ENCODE data around the gene JMJD7. TPM values are rescaled to one million over a fixed set of nuclear protein-coding genes. Genes with fewer than 3 reads are reported as not detected.

Gene JMJD7
- total RNA-seq, 2 donors from 2014 or later: 6.7 to 12.1 TPM

DNA sequence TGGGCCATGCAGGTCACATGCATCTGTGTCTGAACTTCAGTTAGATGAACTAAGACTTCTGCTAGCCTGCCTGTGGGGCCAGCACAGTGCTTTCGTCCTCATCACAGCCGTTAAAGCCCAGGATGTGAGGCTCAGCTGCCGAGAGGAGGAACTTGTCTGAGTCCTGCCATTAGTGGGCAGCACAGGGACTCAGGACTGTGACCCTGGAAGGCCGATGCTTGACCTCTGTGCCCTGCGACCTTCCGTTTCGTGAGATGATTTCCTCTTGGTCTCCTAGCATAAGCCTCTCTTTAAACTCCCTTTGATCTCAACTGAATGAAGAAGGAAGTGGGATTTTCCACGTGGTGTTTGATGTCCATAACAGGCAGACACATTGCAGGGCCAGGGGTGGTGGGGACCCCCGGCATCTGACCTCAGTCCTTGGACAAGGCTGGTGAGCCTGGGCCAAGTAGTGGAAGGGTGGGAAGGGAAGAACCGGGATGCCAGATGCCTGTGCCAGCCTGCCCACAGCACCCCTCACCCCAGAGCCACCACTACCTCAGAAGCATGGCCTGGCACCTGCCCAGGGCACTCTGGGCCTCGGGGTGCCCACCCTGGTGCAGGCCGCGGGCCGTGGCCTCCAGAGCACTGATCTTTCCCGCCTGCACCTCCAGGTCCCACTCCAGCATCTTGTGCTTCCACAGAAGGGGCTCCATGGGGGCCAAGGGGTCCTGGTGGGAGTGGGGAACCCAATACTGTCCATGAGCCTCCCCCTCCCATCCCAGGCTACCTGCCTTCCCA, 32.3 kb downstream of the JMJD7 start:
- Mint-ChIP-seq H3K27ac (no peak overlapping the region), H3K4me3 (no peak overlapping the region), H3K27me3 (no peaks in the 10 kb centered on the region), H3K4me1 (ENCODE audit: low read depth in 2 of 2) (peaks cover 0 to 3% of the 10 kb centered on the region in 2 donors), H3K9me3 (no peaks in the 10 kb centered on the region), H3K36me3 (no peaks in the 10 kb centered on the region)
- ATAC-seq (no peak), DNase-seq (ENCODE audit: low spot score) (no peak)

DNA sequence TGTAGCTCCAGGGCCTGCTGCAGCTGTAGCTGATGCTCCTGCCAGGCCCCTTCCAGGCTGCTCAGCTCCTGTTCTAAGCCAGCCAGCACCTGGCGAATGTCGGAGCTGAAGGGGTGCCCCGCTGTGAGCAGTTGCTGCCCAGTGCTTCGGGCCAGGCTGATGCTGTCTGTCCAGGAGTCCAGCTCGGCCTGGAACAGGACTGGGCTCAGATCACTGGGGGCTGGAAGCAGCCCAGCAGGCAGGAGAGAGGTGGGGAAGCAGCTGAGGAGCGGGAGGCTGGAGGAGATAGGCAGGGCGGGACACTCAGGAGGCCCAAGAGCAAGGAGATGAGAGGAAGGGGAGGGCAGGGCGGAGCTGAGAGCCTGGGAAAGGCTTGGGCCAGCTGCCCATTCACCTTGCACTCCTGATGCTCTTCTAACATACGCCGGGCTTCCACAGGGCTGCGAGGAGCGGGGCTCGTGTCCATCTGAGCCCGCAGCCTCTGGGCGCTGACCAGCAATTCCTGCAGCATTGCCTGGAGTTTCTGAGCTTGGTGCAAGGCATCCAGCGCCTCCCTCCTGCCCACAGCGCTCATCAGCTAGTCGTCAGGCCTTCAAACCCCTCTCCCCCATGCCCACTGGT, 34.0 kb downstream of the JMJD7 start:
- Mint-ChIP-seq H3K9me3 (no peaks in the 10 kb centered on the region), H3K27me3 (no peaks in the 10 kb centered on the region), H3K27ac (no peak overlapping the region), H3K36me3 (no peaks in the 10 kb centered on the region), H3K4me1 (ENCODE audit: low read depth in 2 of 2) (peaks cover 0 to 3% of the 10 kb centered on the region in 2 donors), H3K4me3 (no peak overlapping the region)
- DNase-seq (ENCODE audit: low spot score) (no peak), ATAC-seq (no peak)

DNA sequence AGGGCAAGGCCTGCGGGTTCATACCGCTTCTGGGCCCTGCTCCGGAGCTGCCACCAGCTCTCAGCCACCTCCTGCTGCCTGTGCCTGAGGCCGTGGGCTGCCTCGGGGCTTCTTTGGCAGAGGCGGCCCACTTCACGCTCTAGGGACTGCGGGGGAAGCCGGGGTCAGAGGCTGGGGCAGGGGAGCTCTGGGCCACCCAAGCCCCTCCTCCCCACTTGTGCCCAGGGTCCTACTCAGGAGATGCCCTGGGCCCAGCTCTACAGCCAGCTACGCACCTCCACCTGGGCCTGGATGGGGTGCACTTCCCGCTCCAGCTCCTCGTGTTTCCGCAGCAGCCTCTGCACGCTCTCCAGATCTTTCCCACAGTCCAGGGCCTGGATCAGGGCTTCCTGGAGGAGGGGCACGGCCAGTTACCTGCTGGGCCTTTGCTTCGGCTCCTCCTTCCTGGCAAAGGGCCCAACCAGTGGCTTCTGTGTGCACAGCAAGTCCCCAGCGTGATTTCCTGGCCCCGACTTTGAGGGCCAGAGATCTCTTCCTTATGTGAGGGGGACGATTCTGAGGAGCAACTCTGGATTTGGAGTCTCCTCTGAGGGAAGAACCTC, 34.7 kb downstream of the JMJD7 start:
- Mint-ChIP-seq H3K4me1 (ENCODE audit: low read depth in 2 of 2) (peaks cover 0 to 3% of the 10 kb centered on the region in 2 donors), H3K27me3 (no peaks in the 10 kb centered on the region), H3K4me3 (no peak overlapping the region), H3K36me3 (no peaks in the 10 kb centered on the region), H3K27ac (no peak overlapping the region), H3K9me3 (no peaks in the 10 kb centered on the region)
- no peak for DNase-seq (ENCODE audit: low spot score)
- ATAC-seq: no peak

DNA sequence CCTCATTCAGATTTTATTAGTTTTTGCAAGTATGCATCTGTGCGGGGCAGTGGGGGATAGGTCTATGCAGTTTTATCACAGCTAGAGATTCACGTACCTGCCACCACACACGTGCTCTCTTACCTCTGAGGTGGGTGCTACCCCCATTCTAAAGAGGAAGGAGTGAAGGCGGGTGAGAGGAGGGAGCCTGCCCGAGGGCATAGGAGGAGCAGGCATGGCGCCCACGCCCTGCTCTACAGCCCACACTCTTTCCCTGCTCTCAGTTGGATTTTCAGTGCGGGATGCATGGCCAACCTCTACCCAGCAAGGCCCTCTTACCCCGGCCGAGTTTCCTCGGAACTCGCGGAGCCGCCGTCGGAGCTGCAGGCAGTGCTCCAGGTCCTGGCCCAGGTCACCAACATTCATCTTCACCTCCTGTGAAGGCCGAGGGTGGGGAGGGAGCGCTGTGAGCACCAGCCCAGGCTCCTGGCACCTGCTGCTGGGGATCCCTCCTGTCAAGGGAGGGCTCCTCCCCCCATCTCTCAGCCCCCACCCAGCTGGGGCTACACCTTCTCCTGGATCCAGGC, 37.7 kb downstream of the JMJD7 start:
- Mint-ChIP-seq H3K4me1 (ENCODE audit: low read depth in 2 of 2) (peaks cover 3% of the 10 kb centered on the region in 2 donors), H3K4me3 (no peak overlapping the region), H3K9me3 (no peaks in the 10 kb centered on the region), H3K27me3 (no peaks in the 10 kb centered on the region), H3K27ac (no peak overlapping the region), H3K36me3 (no peaks in the 10 kb centered on the region)
- ATAC-seq (no peak), DNase-seq (ENCODE audit: low spot score) (no peak)

DNA sequence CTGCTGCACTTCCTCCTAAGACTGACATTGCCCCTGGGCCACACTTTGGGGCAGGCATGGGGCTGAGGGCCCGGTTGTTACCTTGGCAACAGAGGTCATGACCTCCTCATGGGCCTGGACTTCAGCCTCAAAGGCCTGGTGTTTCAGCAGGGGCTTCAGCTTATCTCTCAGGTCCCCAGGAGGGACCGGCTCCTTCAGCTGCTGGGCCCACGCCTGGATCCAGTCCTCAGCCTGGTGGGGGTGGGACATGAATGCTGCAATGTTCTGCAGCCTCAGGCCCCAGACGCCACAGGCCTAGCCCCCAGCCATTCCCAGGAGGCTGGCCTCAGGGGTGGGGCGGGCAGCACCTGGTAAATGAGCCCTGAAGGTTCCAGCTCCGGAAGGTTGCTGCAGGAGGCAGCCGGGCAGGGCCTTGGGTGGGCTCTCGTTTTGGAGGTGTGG, 38.4 kb downstream of the JMJD7 start:
- Mint-ChIP-seq H3K4me3 (no peak overlapping the region), H3K27me3 (no peaks in the 10 kb centered on the region), H3K36me3 (no peaks in the 10 kb centered on the region), H3K4me1 (ENCODE audit: low read depth in 2 of 2) (peaks cover 3 to 5% of the 10 kb centered on the region in 2 donors), H3K9me3 (no peaks in the 10 kb centered on the region), H3K27ac (no peak overlapping the region)
- DNase-seq (ENCODE audit: low spot score) (no peak), ATAC-seq (no peak)

DNA sequence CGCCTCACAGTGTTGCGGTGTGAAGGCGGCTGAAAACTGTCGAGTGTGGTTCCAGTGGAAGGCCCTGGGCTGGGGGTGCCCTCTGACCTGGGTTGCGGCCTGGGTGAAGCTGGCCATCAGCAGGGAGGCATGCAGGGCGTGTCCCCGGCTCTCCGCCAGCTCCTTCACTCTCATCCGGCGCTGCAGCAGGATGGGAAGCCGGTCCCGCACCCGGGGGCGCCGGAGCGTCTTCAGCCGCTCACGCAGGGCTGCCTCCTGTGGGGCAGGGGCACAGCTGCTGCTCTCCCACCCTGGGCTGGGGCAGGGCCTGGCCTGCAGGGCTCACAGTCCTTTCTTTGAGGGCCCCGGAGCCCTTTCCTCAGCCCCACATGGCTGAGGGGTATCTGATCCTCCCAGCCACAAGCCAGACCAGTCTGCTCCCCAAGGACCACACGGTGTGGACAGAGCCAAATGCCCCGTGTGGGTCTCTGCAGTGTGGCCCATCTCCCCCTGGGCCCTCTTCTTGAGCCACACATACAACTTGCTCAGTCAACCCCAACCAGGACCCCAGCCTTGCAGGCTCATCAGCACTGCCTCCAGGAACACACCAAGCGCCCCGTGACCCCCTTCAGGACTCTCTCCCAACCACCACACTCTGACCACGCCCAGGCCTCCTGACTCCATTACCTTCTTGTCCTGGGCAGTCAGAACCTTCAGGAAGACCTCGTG, 39.1 kb downstream of the JMJD7 start:
- Mint-ChIP-seq H3K9me3 (no peaks in the 10 kb centered on the region), H3K4me3 (no peak overlapping the region), H3K4me1 (ENCODE audit: low read depth in 2 of 2) (peaks cover 3 to 5% of the 10 kb centered on the region in 2 donors), H3K27me3 (no peaks in the 10 kb centered on the region), H3K36me3 (no peaks in the 10 kb centered on the region), H3K27ac (no peak overlapping the region)
- ATAC-seq (no peak), DNase-seq (ENCODE audit: low spot score) (no peak)

DNA sequence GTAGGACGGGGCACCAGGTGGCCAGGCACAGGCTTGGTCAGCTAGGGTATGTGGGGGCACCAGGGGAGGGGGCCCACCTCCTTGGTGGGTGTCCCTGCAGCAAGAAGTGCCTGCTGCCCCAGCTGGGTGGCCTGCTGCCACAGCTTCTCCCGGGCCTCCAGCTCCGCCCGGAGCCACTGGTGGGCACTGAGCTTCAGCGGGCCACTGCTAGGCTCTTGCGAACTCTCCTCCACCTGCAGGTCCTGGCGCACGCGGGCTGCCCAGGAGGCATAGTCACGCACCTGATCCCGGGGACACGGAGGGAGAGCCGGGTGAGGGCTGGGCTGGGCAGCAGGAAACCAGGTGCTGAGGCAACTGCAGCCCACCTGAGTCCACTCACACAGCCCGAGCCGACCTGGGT, 40.4 kb downstream of the JMJD7 start:
- no peak for ATAC-seq

DNA sequence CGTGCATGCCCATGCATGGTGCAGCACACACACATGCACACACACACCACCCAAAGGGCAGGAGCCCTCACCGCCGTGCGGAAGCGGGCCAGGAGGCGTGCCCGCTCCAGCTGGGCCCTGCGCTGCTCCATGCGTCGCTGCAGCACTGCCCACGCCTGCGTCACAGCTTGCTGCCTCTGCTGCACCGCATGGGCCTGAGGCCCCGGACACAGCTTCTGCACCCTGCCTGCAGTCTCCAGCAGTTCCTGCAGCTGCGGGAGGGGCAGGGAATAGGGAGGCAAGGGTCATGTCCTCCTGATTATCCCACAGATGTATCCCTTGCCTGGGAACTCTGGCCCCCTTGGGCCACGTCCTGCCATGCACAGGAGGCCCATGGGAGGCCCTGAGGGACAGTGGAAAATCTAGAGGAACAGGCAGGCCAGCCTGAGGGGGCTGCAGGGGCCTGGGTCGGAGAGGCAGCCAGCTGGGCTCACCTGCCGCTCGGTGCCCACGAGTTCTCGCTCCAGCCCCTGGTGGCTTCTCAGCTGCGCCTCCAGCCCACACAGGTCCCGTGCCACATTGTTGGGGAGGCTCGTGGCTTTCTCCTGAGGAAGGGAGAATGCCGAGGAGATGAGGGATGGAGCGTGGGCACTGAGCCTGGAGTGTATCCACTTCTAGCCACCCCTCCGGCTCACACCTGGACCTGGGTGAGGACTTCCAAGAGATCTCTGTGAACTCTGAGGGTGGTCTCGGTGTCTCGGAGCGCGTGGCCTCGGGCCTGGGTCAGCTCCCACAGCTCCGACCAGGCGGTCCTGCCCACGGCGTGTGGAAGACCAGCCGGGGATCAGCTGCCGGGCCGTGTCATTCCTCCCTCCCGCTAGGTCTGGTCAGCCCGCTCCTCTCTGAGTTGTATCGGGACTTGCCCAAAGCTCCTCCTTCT, 42.1 kb downstream of the JMJD7 start:
- Mint-ChIP-seq H3K27ac (no peak overlapping the region), H3K9me3 (no peaks in the 10 kb centered on the region), H3K4me3 (no peak overlapping the region), H3K27me3 (no peaks in the 10 kb centered on the region), H3K4me1 (ENCODE audit: low read depth in 2 of 2) (peaks cover 0 to 5% of the 10 kb centered on the region in 2 donors), H3K36me3 (no peaks in the 10 kb centered on the region)
- ATAC-seq (no peak), DNase-seq (ENCODE audit: low spot score) (no peak)

More for the DNA sequence above, 40.4 kb downstream of the JMJD7 start:
- no peak for DNase-seq (ENCODE audit: low spot score)
- Mint-ChIP-seq H3K4me3 (no peak overlapping the region), H3K36me3 (no peaks in the 10 kb centered on the region), H3K27ac (no peak overlapping the region), H3K9me3 (no peaks in the 10 kb centered on the region), H3K4me1 (ENCODE audit: low read depth in 2 of 2) (peaks cover 0 to 5% of the 10 kb centered on the region in 2 donors), H3K27me3 (no peaks in the 10 kb centered on the region)

DNA sequence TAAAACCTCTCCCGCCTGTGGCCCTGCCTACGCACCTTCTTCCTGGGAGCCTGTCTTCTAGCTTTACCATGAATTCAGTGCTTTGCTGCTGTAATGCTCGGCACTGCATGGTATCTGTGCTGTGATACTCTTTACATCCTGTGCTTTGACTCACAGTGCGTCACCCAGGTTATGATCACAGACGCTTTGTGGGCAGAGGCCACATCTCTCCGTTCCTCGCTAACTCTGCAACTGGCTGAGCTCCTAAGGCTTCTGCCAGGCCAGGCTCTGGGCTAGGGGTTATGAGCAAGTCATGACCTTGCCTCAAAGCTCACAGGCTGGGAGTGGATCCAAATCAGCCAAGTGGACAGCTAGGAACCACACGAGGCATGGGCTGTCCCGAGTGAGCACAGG, 42.8 kb downstream of the JMJD7 start:
- Mint-ChIP-seq H3K36me3 (no peaks in the 10 kb centered on the region), H3K9me3 (no peaks in the 10 kb centered on the region), H3K4me3 (no peak overlapping the region), H3K27ac (no peak overlapping the region), H3K27me3 (no peaks in the 10 kb centered on the region), H3K4me1 (ENCODE audit: low read depth in 2 of 2) (peaks cover 0 to 5% of the 10 kb centered on the region in 2 donors)
- DNase-seq (ENCODE audit: low spot score) (no peak), ATAC-seq (peak in 1 of 2 donors; percentile 59)

DNA sequence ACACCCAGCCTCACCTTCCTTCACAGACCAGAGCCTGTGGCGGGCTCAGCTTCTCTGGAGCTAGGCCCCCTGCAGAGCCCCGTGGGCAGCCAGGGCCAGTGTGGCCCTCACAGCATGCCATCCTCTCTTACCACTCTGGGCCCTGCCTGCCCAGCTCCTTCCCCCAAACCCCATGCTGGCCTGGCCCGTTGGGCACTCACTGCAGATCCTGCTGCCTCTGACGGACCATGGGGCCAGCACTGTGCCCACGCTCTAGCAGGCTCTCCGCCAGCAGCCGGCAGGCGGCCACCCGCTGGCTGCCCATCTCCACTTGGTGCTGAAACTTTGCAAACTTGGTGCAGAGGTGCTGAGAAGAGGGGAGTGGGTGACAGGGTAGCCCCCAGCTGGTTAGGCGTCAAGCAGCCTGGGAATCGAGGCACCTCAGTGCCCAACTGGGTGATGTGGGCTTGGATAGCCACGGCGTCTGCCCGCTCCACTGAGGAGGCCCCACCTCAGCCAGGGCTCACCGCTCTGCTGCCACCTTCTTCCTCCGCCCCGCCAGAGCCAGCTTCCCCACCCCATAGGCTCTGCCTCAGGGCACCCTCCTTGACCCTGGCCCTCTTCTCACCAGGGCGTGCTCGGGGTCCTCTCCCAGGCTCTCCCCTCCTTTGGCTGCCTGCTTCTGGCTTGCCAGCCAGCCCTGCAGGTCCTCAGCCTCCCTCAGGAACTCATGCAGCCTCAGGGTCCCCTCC, 43.4 kb downstream of the JMJD7 start:
- H3K4me1 Mint-ChIP-seq (ENCODE audit: low read depth in 2 of 2): peaks cover 0 to 5% of the 10 kb centered on the region in 2 donors
- H3K4me3 Mint-ChIP-seq: no peak overlapping the region
- H3K27ac Mint-ChIP-seq: no peak overlapping the region
- no peaks in the 10 kb centered on the region for H3K36me3 Mint-ChIP-seq
- no peak for DNase-seq (ENCODE audit: low spot score)
- H3K9me3 Mint-ChIP-seq: no peaks in the 10 kb centered on the region
- ATAC-seq: no peak
- no peaks in the 10 kb centered on the region for H3K27me3 Mint-ChIP-seq

DNA sequence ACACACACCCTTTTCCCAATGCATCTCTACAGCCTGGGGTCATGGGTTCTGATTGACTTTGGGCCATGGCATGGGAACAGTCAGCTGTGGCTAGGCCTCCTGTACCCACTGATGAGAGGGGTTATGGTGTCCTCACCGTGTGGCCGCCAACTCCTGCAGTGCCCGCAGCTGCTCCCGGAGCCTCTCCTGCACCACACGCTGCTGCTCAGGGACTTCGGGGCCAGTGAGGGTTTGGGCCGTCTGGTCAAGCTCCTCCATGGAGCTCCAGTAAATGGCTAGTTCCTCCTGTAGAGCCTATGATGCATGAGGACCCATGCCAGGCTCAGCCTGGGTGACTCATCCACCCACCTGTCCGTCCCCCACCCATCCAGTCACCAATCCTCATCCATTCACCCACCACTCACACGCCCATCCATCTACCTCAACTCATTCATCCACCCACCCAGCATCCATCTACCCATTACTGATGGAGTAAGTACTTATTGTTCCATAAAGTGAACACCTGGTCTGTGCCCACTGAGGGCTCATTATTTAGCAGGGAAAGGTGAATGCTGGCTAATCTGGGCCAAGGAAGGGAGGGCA, 44.4 kb downstream of the JMJD7 start:
- no peak for DNase-seq (ENCODE audit: low spot score)
- Mint-ChIP-seq H3K27ac (no peak overlapping the region), H3K4me1 (ENCODE audit: low read depth in 2 of 2) (peaks cover 0 to 5% of the 10 kb centered on the region in 2 donors), H3K9me3 (no peaks in the 10 kb centered on the region), H3K4me3 (no peak overlapping the region), H3K27me3 (no peaks in the 10 kb centered on the region), H3K36me3 (no peaks in the 10 kb centered on the region)
- ATAC-seq: no peak

DNA sequence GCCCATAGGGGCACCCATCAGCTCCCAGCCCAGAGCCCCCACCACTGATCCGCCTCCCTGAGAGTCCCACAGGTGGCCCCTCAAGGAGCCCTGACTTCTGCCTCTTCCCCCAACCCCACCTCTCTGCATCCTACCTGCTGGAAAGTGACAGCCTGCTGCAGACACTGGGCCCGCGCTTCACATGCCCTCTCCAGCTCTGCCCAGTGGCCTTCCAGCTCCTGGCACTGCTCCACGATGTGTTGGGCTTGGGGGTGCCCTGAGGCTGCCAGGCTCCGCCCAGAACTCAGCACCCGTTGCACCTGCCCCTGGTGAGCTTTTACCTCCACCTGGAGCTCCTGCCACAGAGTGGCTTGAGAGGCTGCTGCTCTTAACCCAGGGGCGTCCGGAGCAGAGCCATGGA, 45.8 kb downstream of the JMJD7 start:
- DNase-seq (ENCODE audit: low spot score) (no peak), ATAC-seq (no peak)
- Mint-ChIP-seq H3K27me3 (no peaks in the 10 kb centered on the region), H3K9me3 (no peaks in the 10 kb centered on the region), H3K4me1 (ENCODE audit: low read depth in 2 of 2) (peaks cover 0 to 5% of the 10 kb centered on the region in 2 donors), H3K4me3 (no peak overlapping the region), H3K27ac (no peak overlapping the region), H3K36me3 (no peaks in the 10 kb centered on the region)
